Cardiac muscle cell (in vitro differentiated cells and primary cell): ENCODE results near the gene PAX5. TPM values are rescaled to one million over a fixed set of nuclear protein-coding genes. Genes with fewer than 3 reads are reported as not detected.

Experiments used
- DNase-seq, 2 donors: peaks; one replicate each; pipeline versions ENCODE4 v3.0.0 to v3.0.0-alpha.2; 2010 to 2017; ENCODE audit warnings: low read depth in 1 of 2, low spot score in 1 of 2
- H3K27ac ChIP-seq: fragments of 200-600 bp; sonication (generic); 2 replicates; pipeline ENCODE4 v1.5.1; 2016
- H3K27me3 ChIP-seq: fragments of 200-600 bp; sonication (generic); 2 replicates; pipeline ENCODE4 v1.6.0; 2016; ENCODE audit warnings: control low read depth
- H3K36me3 ChIP-seq: fragments of 200-600 bp; sonication (generic); 2 replicates; pipeline ENCODE4 v1.5.1; 2016; ENCODE audit warnings: control low read depth
- H3K4me1 ChIP-seq: fragments of 200-600 bp; sonication (generic); 2 replicates; pipeline ENCODE4 v1.8.1; 2017; ENCODE audit warnings: low read depth, mild to moderate bottlenecking, mixed run types
- H3K4me3 ChIP-seq: fragments of 200-600 bp; sonication (generic); 2 replicates; pipeline ENCODE4 v1.5.1; 2016; ENCODE audit warnings: mild to moderate bottlenecking
- H3K9me3 ChIP-seq: fragments of 200-600 bp; sonication (generic); 2 replicates; pipeline ENCODE4 v1.5.1; 2017; ENCODE audit warnings: low read depth, mild to moderate bottlenecking, control low read depth
- CTCF ChIP-seq: IDR thresholded peaks from 2 replicates; pipeline ENCODE4 v1.5.1; 2012; ENCODE audit warnings: low read depth, mild to moderate bottlenecking, low read length
- polyA plus RNA-seq: library from polyadenylated mRNA; unstranded; fragments of >200 nt; fragmentation: Nextera tagmentation; extraction: Ambion mirVana; gene quantifications from 2 replicates; pipeline ENCODE4 v1.2.1, GENCODE V29; 2016
- total RNA-seq: library from RNA; depleted of rRNA; stranded (reverse); fragments of >200 nt; gene quantifications from 2 replicates; pipeline ENCODE4 v1.2.3, GENCODE V29; 2016

The PAX5 gene
- total and polyA plus RNA-seq, 2 experiments from 2014 or later = not detected

DNA sequence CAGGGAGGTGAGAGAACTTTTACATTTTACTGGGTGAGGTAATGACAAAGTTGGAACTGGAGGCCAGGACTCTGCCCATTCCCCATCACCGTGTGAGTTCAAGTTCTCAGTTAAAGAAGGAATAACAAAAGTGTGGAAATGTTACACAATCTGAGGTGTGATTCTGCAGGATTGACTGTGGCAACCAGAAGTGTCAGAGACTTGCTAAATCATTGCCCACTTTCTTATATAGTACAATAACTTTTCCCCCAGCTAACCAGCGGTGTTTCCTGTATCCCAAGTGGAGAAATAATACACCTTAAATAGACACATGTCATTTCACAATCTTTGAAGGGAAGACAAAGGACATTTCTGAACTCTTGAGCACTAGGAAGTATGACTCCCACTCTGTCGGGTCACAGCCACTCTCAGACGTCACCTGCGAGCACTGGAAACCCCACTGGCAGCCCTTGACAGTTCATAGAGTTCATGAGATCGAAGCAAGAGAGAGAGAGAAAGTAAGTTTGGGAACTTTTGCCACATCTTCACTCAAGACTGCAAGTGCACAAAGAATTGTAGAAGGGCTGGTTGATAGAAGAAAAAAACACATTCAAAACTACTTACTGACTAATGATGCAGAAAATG, 28.4 kb downstream of the PAX5 start:
- H3K4me1 ChIP-seq = no peaks in the 10 kb centered on the region

GRCh38 chr9:37004424-37004935, 29.6 kb downstream of the PAX5 start:
- no peaks in the 10 kb centered on the region for H3K4me1 ChIP-seq
- H3K4me3 ChIP-seq = no peak overlapping the region
- no peak overlapping the region for H3K27ac ChIP-seq
- DNase-seq = no peak
- no peak for TF ChIP-seq CTCF
- peaks cover 100% of the 10 kb centered on the region for H3K27me3 ChIP-seq
- H3K9me3 ChIP-seq = no peaks in the 10 kb centered on the region
- H3K36me3 ChIP-seq = no peaks in the 10 kb centered on the region

More for the DNA sequence above, 28.4 kb downstream of the PAX5 start:
- Histone ChIP-seq H3K27ac (no peak overlapping the region), H3K36me3 (no peaks in the 10 kb centered on the region), H3K4me3 (no peak overlapping the region), H3K27me3 (peaks cover 99% of the 10 kb centered on the region), H3K9me3 (no peaks in the 10 kb centered on the region)
- no peak for TF ChIP-seq CTCF
- no peak for DNase-seq

GRCh38 chr9:37002413-37003217, 31.5 kb downstream of the PAX5 start:
- Histone ChIP-seq H3K4me3 (peak overlapping the region; percentile 7), H3K27me3 (peaks cover 90% of the 10 kb centered on the region), H3K27ac (no peak overlapping the region), H3K4me1 (no peaks in the 10 kb centered on the region), H3K9me3 (no peaks in the 10 kb centered on the region), H3K36me3 (no peaks in the 10 kb centered on the region)
- no peak for TF ChIP-seq CTCF
- no peak for DNase-seq

DNA sequence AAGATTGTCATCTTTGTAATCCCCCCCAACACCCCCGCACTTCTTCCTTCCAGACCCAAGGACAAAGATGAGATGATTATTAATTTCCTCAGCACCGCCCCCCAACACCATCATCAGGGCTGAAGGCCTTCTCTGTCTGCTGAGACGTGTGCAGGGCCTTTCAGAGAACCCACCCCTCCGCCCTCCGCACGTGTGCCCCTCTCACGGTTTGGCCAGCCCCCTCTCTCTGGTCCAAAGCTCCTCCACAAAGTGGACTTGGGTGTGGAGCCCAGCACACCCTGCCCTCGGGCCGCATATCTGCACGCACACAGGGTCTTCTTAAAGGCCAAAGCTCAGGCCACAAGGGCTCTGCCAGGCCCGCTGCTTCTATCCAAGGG, 32.0 kb downstream of the PAX5 start:
- TF ChIP-seq CTCF = no peak
- Histone ChIP-seq H3K4me1 (no peaks in the 10 kb centered on the region), H3K27ac (no peak overlapping the region), H3K27me3 (peaks cover 90% of the 10 kb centered on the region), H3K36me3 (no peaks in the 10 kb centered on the region), H3K4me3 (no peak overlapping the region), H3K9me3 (no peaks in the 10 kb centered on the region)
- DNase-seq = no peak

GRCh38 chr9:37001459-37001858, 32.6 kb downstream of the PAX5 start:
- no peaks in the 10 kb centered on the region for H3K36me3 ChIP-seq
- peaks cover 88% of the 10 kb centered on the region for H3K27me3 ChIP-seq
- no peak for TF ChIP-seq CTCF
- H3K4me3 ChIP-seq = no peak overlapping the region
- H3K27ac ChIP-seq = no peak overlapping the region
- DNase-seq = no peak
- H3K9me3 ChIP-seq = no peaks in the 10 kb centered on the region
- H3K4me1 ChIP-seq = no peaks in the 10 kb centered on the region
